Heart left ventricle (tissue), 13 donors: ENCODE data around the gene ANKRD44.

Experiments used
- POLR2A ChIP-seq, 2 donors: fragments of 450-650 bp; IDR thresholded peaks; one replicate each; pipeline ENCODE4 v1.6.1; 2017; ENCODE audit warnings: antibody characterized with exemption in 2 of 2, mild to moderate bottlenecking in 2 of 2, moderate library complexity in 2 of 2
- TF ChIP-seq, protein P1 (sequence below), 12 donors: fragments of 200-600 bp; sonication (generic) in 4 of 12; IDR thresholded peaks; one replicate each; pipeline versions ENCODE4 v1.5.0 to v1.8.0; 2018 to 2022; ENCODE audit warnings: antibody characterized with exemption in 12 of 12, mild to moderate bottlenecking in 5 of 12
- donor health status: ischemic (EF 13 %, LVEDD 7.1; RV severe dilation, severe dysfunction).
- donor health status: DM: no; HTN: yes; CAD: no.
- donor health status: DM: no; HTN: no; CAD: no.
- donor health status: ischemic (EF 25% LVEDD 6.9; RV normal size, moderate dysfunction).
- donor health status: ischemic (EF 25% LVEDD 5.7; RV mildly dilated, moderate dysfunction).
- donor health status: ischemic (EF 35%, LVEDD 5.7; RV mildly dilated, moderate dysfunction).
- donor health status: nonischemic (EF 11% LVEDD 7.7; RV severe dilation, severe dysfunction).
- donor health status: DM: yes; HTN: yes; CAD: no.
- donor health status: PGD.
- donor health status: ischemic (EF 29% LVEDD 5.4; RV normal size, mild dysfunction).
- donor health status: nonischemic (EF 23%, LVEDD 6.1; RV moderate dilation, normal function).

DNA sequence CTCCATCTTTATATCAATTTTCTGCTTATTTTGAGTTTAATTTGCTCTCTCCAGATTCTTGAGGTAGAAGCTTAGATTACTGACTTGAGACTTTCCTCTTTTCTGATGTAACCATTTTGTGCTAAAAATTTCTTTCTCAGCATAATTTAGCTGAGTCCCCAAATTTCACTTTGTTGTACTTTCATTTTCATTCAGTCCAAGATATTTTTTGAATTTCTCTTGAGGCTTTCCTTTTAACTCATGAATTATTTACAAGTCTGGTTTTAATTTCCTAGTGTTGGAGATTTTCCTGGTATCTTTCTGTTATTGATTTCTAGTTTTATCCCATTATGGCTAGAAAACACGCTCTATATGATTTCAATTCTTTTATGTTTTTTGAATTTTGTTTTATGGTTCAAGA, 239.4 kb downstream of the ANKRD44 start:
- TF ChIP-seq, protein P1, sequence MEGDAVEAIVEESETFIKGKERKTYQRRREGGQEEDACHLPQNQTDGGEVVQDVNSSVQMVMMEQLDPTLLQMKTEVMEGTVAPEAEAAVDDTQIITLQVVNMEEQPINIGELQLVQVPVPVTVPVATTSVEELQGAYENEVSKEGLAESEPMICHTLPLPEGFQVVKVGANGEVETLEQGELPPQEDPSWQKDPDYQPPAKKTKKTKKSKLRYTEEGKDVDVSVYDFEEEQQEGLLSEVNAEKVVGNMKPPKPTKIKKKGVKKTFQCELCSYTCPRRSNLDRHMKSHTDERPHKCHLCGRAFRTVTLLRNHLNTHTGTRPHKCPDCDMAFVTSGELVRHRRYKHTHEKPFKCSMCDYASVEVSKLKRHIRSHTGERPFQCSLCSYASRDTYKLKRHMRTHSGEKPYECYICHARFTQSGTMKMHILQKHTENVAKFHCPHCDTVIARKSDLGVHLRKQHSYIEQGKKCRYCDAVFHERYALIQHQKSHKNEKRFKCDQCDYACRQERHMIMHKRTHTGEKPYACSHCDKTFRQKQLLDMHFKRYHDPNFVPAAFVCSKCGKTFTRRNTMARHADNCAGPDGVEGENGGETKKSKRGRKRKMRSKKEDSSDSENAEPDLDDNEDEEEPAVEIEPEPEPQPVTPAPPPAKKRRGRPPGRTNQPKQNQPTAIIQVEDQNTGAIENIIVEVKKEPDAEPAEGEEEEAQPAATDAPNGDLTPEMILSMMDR (IDR thresholded peaks at IDR 0.05): no peak
- no peak for TF ChIP-seq POLR2A (IDR thresholded peaks at IDR 0.05)
